PC-9 (cell line): ENCODE results near the gene ACTN2.

ENCODE experiments used
- EZH2 ChIP-seq: fragments of 200-600 bp; sonication (generic); IDR thresholded peaks from 2 replicates; pipeline ENCODE4 v1.8.0; 2017; ENCODE audit warnings: antibody characterized with exemption, low read depth
- TF ChIP-seq, protein P1 (sequence below): fragments of 200-600 bp; sonication (generic); conservative IDR thresholded peaks from 2 replicates; pipeline ENCODE4 v1.6.1; 2017; ENCODE audit warnings: mixed run types, antibody characterized with exemption, mild to moderate bottlenecking, moderate library complexity

DNA sequence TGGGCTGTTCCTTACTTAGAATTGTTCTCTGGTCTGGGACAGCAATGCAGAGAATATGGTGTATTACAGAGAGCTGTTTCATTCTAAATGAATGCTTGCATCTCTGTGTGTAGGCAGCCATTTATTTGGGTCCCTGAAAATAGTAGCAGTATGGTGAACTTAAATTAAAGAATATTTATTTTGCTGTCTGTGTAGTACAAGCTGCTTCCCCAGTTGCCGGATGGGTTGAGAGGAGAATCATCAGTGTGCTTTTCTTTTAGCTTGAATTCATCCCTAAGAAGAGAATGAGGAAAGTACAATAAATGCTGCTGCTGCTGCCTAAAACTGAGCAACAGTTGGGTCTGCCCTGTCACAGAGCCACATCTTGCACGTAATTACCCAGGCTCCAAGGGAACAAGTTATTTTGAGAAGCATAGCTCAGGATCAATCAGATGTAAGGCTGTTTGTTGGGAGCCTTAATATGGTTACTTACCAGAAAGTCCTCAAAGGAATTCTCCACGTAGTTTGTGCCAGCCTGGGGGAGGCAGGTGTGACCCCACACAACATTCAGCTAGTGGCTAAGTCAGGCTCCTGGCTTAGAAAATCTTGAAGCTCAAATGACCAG lies 16.6 kb downstream of the ACTN2 start:
- TF ChIP-seq, protein P1, sequence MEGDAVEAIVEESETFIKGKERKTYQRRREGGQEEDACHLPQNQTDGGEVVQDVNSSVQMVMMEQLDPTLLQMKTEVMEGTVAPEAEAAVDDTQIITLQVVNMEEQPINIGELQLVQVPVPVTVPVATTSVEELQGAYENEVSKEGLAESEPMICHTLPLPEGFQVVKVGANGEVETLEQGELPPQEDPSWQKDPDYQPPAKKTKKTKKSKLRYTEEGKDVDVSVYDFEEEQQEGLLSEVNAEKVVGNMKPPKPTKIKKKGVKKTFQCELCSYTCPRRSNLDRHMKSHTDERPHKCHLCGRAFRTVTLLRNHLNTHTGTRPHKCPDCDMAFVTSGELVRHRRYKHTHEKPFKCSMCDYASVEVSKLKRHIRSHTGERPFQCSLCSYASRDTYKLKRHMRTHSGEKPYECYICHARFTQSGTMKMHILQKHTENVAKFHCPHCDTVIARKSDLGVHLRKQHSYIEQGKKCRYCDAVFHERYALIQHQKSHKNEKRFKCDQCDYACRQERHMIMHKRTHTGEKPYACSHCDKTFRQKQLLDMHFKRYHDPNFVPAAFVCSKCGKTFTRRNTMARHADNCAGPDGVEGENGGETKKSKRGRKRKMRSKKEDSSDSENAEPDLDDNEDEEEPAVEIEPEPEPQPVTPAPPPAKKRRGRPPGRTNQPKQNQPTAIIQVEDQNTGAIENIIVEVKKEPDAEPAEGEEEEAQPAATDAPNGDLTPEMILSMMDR: no peak
- no peak for TF ChIP-seq EZH2
